Renal pelvis (tissue), 4 donors: Measurements from ENCODE around the gene TGM1. TPM values are rescaled to one million over a fixed set of nuclear protein-coding genes. Genes with fewer than 3 reads are reported as not detected.

Experiments
- DNase-seq: peaks from one replicate; pipeline ENCODE4 v3.0.0-alpha.2; 2013
- polyA plus RNA-seq, 3 donors: library from polyadenylated mRNA; unstranded; fragments of 120-200 nt; gene quantifications; one replicate each; pipeline ENCODE4 v1.2.1, GENCODE V29; 2013; ENCODE audit not compliant: insufficient read length in 3 of 3

The TGM1 gene
- polyA plus RNA-seq, 3 donors = 1.5 to 4.2 (median 2.5) TPM

GRCh38 chr14:24293525-24293924 lies 30.5 kb upstream of the TGM1 start:
- no peak for DNase-seq

- no peak for DNase-seq
Measured at GRCh38 chr14:24292118-24292807, 29.3 kb upstream of the TGM1 start.

- no peak for DNase-seq
Measured at GRCh38 chr14:24291446-24292117, 28.6 kb upstream of the TGM1 start.

GRCh38 chr14:24290746-24291145 lies 27.8 kb upstream of the TGM1 start:
- no peak for DNase-seq

GRCh38 chr14:24289649-24290280 lies 26.8 kb upstream of the TGM1 start:
- DNase-seq = no peak

- no peak for DNase-seq
Measured at GRCh38 chr14:24286996-24287395, 24.0 kb upstream of the TGM1 start.

GRCh38 chr14:24285351-24285750 lies 22.4 kb upstream of the TGM1 start:
- no peak for DNase-seq

- no peak for DNase-seq
Measured at GRCh38 chr14:24284501-24285035, 21.6 kb upstream of the TGM1 start.

GRCh38 chr14:24283796-24284460 lies 21.0 kb upstream of the TGM1 start:
- no peak for DNase-seq

GRCh38 chr14:24282736-24283135 lies 19.8 kb upstream of the TGM1 start:
- no peak for DNase-seq

- no peak for DNase-seq
Measured at GRCh38 chr14:24281636-24282035, 18.7 kb upstream of the TGM1 start.

- DNase-seq = no peak
Measured at GRCh38 chr14:24280797-24281460, 18.0 kb upstream of the TGM1 start.

- DNase-seq = no peak
Measured at GRCh38 chr14:24279301-24280186, 16.6 kb upstream of the TGM1 start.

GRCh38 chr14:24278424-24278823 lies 15.4 kb upstream of the TGM1 start:
- DNase-seq = no peak

GRCh38 chr14:24277606-24278321 lies 14.8 kb upstream of the TGM1 start:
- no peak for DNase-seq

- DNase-seq = no peak
Measured at GRCh38 chr14:24277071-24277470, 14.1 kb upstream of the TGM1 start.

GRCh38 chr14:24274101-24274543 lies 11.1 kb upstream of the TGM1 start:
- no peak for DNase-seq

GRCh38 chr14:24273422-24273998 lies 10.5 kb upstream of the TGM1 start:
- no peak for DNase-seq

GRCh38 chr14:24272467-24272866 lies 9.5 kb upstream of the TGM1 start:
- no peak for DNase-seq

- DNase-seq = no peak
Measured at GRCh38 chr14:24271834-24272263, 8.9 kb upstream of the TGM1 start.
